Tibial nerve (tissue), 4 donors: ENCODE data around the gene OR7C2. TPM values are rescaled to one million over a fixed set of nuclear protein-coding genes. Genes with fewer than 3 reads are reported as not detected.

Experiments
- DNase-seq, 2 donors: peaks; one replicate each; pipeline ENCODE4 v3.0.0-alpha.2; 2019; ENCODE audit warnings: low spot score in 2 of 2
- H3K27ac ChIP-seq, 4 donors: fragments of 200-600 bp; sonication (generic) in 3 of 4; one replicate each; pipeline ENCODE4 v1.5.1; 2017 to 2019; ENCODE audit warnings: mild to moderate bottlenecking in 1 of 4
- H3K27me3 ChIP-seq, 2 donors: fragments of 200-600 bp; sonication (generic) in 1 of 2; one replicate each; pipeline versions ENCODE4 v1.5.1 to v1.6.0; 2017 to 2019
- H3K36me3 ChIP-seq, 3 donors: fragments of 200-600 bp; sonication (generic); one replicate each; pipeline ENCODE4 v1.5.1; 2018 to 2019
- H3K4me1 ChIP-seq, 4 donors: fragments of 200-600 bp; sonication (generic) in 3 of 4; one replicate each; pipeline ENCODE4 v1.5.1; 2017 to 2019
- H3K4me3 ChIP-seq, 4 donors: fragments of 200-600 bp; sonication (generic) in 3 of 4; one replicate each; pipeline ENCODE4 v1.5.1; 2017 to 2019; ENCODE audit warnings: mild to moderate bottlenecking in 1 of 4, moderate library complexity in 1 of 4
- H3K9me3 ChIP-seq, 4 donors: fragments of 200-600 bp; sonication (generic) in 3 of 4; one replicate each; pipeline ENCODE4 v1.5.1; 2017 to 2019
- EP300 ChIP-seq, 2 donors: sonication (generic); formaldehyde crosslinking; IDR thresholded peaks; one replicate each; pipeline ENCODE4 v1.6.1; 2017; ENCODE audit warnings: antibody characterized with exemption in 2 of 2, mild to moderate bottlenecking in 1 of 2
- POLR2A ChIP-seq, 2 donors: fragments of 450-650 bp; IDR thresholded peaks; one replicate each; pipeline ENCODE4 v1.6.1; 2017; ENCODE audit warnings: antibody characterized with exemption in 2 of 2, mild to moderate bottlenecking in 2 of 2, moderate library complexity in 2 of 2
- WGBS, 2 donors: methylation state at CpG; one replicate each; pipeline ENCODE4 v1.1.5; 2018; 5-methylcytosine and 5-hydroxymethylcytosine counted together
- total RNA-seq, 4 donors: library from RNA; depleted of rRNA; stranded (reverse); fragments of >200 nt; gene quantifications; one replicate each; pipeline ENCODE4 v1.1.0, GENCODE V29; 2016
- TF ChIP-seq, protein P1 (sequence below), 5 experiments: fragments of 200-600 bp in 3 of 5; fragments of 450-650 bp in 2 of 5; sonication (generic) in 3 of 5; IDR thresholded peaks; one replicate each; pipeline ENCODE4 v1.5.1; 2016 to 2019; ENCODE audit warnings: antibody characterized with exemption in 5 of 5, mild to moderate bottlenecking in 3 of 5, moderate library complexity in 2 of 5

The OR7C2 gene
- not detected for total RNA-seq

- no peaks in the 10 kb centered on the region for H3K36me3 ChIP-seq
- H3K4me1 ChIP-seq = no peaks in the 10 kb centered on the region
- WGBS, 2 donors = 82 to 84% methylated on average over 6 of the region's 6 CpGs
- no peak within 1 kb of the TSS for H3K27ac ChIP-seq
- TF ChIP-seq POLR2A (IDR thresholded peaks at IDR 0.05) = no peak
- TF ChIP-seq, protein P1, sequence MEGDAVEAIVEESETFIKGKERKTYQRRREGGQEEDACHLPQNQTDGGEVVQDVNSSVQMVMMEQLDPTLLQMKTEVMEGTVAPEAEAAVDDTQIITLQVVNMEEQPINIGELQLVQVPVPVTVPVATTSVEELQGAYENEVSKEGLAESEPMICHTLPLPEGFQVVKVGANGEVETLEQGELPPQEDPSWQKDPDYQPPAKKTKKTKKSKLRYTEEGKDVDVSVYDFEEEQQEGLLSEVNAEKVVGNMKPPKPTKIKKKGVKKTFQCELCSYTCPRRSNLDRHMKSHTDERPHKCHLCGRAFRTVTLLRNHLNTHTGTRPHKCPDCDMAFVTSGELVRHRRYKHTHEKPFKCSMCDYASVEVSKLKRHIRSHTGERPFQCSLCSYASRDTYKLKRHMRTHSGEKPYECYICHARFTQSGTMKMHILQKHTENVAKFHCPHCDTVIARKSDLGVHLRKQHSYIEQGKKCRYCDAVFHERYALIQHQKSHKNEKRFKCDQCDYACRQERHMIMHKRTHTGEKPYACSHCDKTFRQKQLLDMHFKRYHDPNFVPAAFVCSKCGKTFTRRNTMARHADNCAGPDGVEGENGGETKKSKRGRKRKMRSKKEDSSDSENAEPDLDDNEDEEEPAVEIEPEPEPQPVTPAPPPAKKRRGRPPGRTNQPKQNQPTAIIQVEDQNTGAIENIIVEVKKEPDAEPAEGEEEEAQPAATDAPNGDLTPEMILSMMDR (IDR thresholded peaks at IDR 0.05) = no peak
- TF ChIP-seq EP300 (IDR thresholded peaks at IDR 0.05) = no peak
- H3K4me3 ChIP-seq = no peak within 1 kb of the TSS
- no peaks in the 10 kb centered on the region for H3K27me3 ChIP-seq
- H3K9me3 ChIP-seq = no peaks in the 10 kb centered on the region
- no peak for DNase-seq
Measured at GRCh38 chr19:14941189-14941588, at the start of gene OR7C2. Gene OR7C2 (plus strand): TSS chr19:14941489. CDS start chr19:14941489, 0 bp downstream.

DNA sequence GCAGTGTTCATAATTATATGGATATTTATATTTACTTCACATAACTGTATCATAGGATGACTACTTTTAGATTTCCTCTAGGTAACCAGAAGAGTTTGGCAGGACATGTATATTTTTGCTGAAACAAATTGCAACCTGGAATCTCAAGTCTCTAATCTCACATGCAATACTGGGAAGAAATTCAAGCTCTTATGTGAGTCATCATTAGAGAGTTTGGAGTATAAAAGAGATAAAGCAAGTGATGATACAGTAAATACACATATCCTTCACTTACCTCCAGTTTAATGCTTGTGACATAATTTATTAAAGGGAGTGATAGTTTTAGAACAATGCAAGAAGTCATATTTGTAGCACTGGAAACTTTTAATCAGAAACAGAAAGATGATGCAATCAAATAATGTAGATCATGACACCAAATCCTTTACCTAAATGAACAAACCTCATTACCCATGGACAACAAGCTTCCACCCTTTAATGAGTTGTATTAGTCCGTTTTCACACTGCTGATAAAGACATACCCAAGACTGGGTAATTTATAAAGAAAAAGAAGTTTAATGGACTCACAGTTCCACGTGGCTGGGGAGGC is 39.5 kb upstream of the OR7C2 start:
- Histone ChIP-seq H3K4me3 (no peak overlapping the region), H3K9me3 (no peaks in the 10 kb centered on the region), H3K27ac (no peak overlapping the region), H3K4me1 (no peaks in the 10 kb centered on the region), H3K27me3 (no peaks in the 10 kb centered on the region), H3K36me3 (no peaks in the 10 kb centered on the region)
- DNase-seq = no peak
- TF ChIP-seq EP300 (IDR thresholded peaks at IDR 0.05) = no peak
- TF ChIP-seq, protein P1 (IDR thresholded peaks at IDR 0.05) = no peak
- no peak for TF ChIP-seq POLR2A (IDR thresholded peaks at IDR 0.05)
- whole genome bisulfite sequencing, 2 donors = 24 to 33% methylated on average over 2 of the region's 2 CpGs

- Histone ChIP-seq H3K27ac (no peak overlapping the region), H3K27me3 (no peaks in the 10 kb centered on the region), H3K36me3 (no peaks in the 10 kb centered on the region), H3K9me3 (no peaks in the 10 kb centered on the region), H3K4me1 (no peaks in the 10 kb centered on the region), H3K4me3 (no peak overlapping the region)
- no peak for DNase-seq
- TF ChIP-seq, protein P1 (IDR thresholded peaks at IDR 0.05) = no peak
- no peak for TF ChIP-seq POLR2A (IDR thresholded peaks at IDR 0.05)
- no peak for TF ChIP-seq EP300 (IDR thresholded peaks at IDR 0.05)
- WGBS, 2 donors = 75% methylated on average over 4 of the region's 4 CpGs
Measured at GRCh38 chr19:14906711-14907110, 34.6 kb upstream of the OR7C2 start.

DNA sequence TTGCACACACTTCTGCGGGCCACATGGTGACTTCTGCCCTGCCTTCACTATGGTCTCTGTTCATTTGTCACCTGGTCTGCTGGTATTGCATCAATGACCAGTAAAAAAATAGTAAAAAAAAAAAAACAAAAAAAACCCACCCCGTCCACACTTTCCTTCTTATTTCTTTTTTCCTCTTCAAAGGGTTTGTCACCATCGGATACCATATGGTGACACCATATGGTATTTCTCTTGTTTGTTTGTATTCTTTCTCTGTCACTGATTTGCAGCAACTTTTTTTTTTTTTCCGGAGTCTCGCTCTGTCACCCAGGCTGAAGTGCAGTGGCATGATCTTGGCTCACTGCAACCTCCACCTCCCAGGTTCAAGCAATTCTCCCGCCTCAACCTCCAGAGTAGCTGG is 26.2 kb upstream of the OR7C2 start:
- Histone ChIP-seq H3K4me3 (no peak overlapping the region), H3K27ac (no peak overlapping the region), H3K36me3 (no peaks in the 10 kb centered on the region), H3K4me1 (no peaks in the 10 kb centered on the region), H3K9me3 (peaks cover 0 to 4% (median 0%) of the 10 kb centered on the region in 4 donors), H3K27me3 (no peaks in the 10 kb centered on the region)
- no peak for DNase-seq
- WGBS, 2 donors = 71 to 83% methylated on average over 6 of the region's 6 CpGs
- TF ChIP-seq, protein P1 (IDR thresholded peaks at IDR 0.05) = no peak
- no peak for TF ChIP-seq POLR2A (IDR thresholded peaks at IDR 0.05)
- TF ChIP-seq EP300 (IDR thresholded peaks at IDR 0.05) = no peak

- H3K4me3 ChIP-seq = no peak overlapping the region
- peaks cover 0 to 4% (median 0%) of the 10 kb centered on the region in 4 donors for H3K9me3 ChIP-seq
- 40 to 73% methylated on average over 5 of the region's 5 CpGs for WGBS, 2 donors
- no peaks in the 10 kb centered on the region for H3K4me1 ChIP-seq
- no peaks in the 10 kb centered on the region for H3K27me3 ChIP-seq
- DNase-seq = no peak
- H3K36me3 ChIP-seq = no peaks in the 10 kb centered on the region
- no peak overlapping the region for H3K27ac ChIP-seq
- no peak for TF ChIP-seq EP300 (IDR thresholded peaks at IDR 0.05)
- TF ChIP-seq, protein P1 (IDR thresholded peaks at IDR 0.05) = no peak
- no peak for TF ChIP-seq POLR2A (IDR thresholded peaks at IDR 0.05)
Measured at GRCh38 chr19:14916848-14917247, 24.4 kb upstream of the OR7C2 start.
